GM19324 (cell line): ENCODE data around the gene UBE2O.
"Not testable (repeated sequence)": the region's sequence is repeated elsewhere in the genome, so short reads cannot be mapped to it uniquely, and the experiment has no call there.

Source experiments
- ATAC-seq: cut with Tn5 transposase; IDR thresholded peaks from one replicate; pipeline ENCODE4 v1.9.1; 2021; ENCODE audit warnings: mild to moderate bottlenecking, moderate library complexity; ENCODE audit not compliant: unreplicated experiment, low FRiP score

Gene UBE2O

GRCh38 chr17:76359776-76360175 lies 93.2 kb downstream of the UBE2O start:
- not testable (repeated sequence) for ATAC-seq

- ATAC-seq: no peak
Observed at GRCh38 chr17:76359375-76359774, 93.6 kb downstream of the UBE2O start.

GRCh38 chr17:76357597-76358158 lies 95.3 kb downstream of the UBE2O start:
- no peak for ATAC-seq

- no peak for ATAC-seq
Observed at GRCh38 chr17:76356803-76357456, 96.0 kb downstream of the UBE2O start.

- ATAC-seq: no peak
Observed at GRCh38 chr17:76354747-76355310, 98.1 kb downstream of the UBE2O start.

GRCh38 chr17:76354317-76354729 lies 98.6 kb downstream of the UBE2O start:
- ATAC-seq: no peak

GRCh38 chr17:76353599-76354316 lies 99.2 kb downstream of the UBE2O start, which contains the start of gene PRPSAP1:
PRPSAP1 (minus strand) TSS chr17:76353916; CDS start chr17:76353703, 213 bp downstream.
- ATAC-seq: peak; percentile 91

GRCh38 chr17:76353004-76353598 lies 99.9 kb downstream of the UBE2O start:
- peak; percentile 6 for ATAC-seq

- no peak for ATAC-seq
Observed at GRCh38 chr17:76351526-76352071, 101.4 kb downstream of the UBE2O start.

GRCh38 chr17:76350463-76350862 lies 102.5 kb downstream of the UBE2O start:
- ATAC-seq: no peak

GRCh38 chr17:76346936-76347335 lies 106.0 kb downstream of the UBE2O start:
- ATAC-seq: not testable (repeated sequence)

- ATAC-seq: no peak
Observed at GRCh38 chr17:76345377-76345974, 107.5 kb downstream of the UBE2O start.

GRCh38 chr17:76343106-76343505 lies 109.8 kb downstream of the UBE2O start:
- no peak for ATAC-seq

- no peak for ATAC-seq
Observed at GRCh38 chr17:76341301-76341700, 111.7 kb downstream of the UBE2O start.
